Kidney (tissue), 14 donors: ENCODE data around the gene L3MBTL4. TPM values are rescaled to one million over a fixed set of nuclear protein-coding genes. Genes with fewer than 3 reads are reported as not detected.

Experiments
- DNase-seq, 5 donors: peaks; one replicate each; pipeline ENCODE4 v3.0.0-alpha.2; 2013 to 2020
- FAIRE-seq: peaks from 2 replicates; lab custom pipeline; 2012; peaks lifted over from hg19 to GRCh38; lab: Jason Lieb, UNC
- H3K27ac ChIP-seq, 2 donors: one replicate each; pipeline ENCODE4 v1.7.0; 2013; ENCODE audit warnings: low read depth in 2 of 2, low read length in 2 of 2, inconsistent platforms in 1 of 2
- H3K27me3 ChIP-seq: one replicate; pipeline ENCODE4 v1.7.1; 2013; ENCODE audit warnings: low read length, inconsistent platforms; ENCODE audit not compliant: control insufficient read depth, insufficient read depth
- H3K36me3 ChIP-seq, 3 donors: one replicate each; pipeline versions ENCODE4 v1.7.0 to v1.7.1; 2013; ENCODE audit warnings: low read length in 3 of 3, control low read depth in 1 of 3, inconsistent platforms in 1 of 3; ENCODE audit not compliant: insufficient read depth in 3 of 3, control insufficient read depth in 2 of 3
- H3K4me1 ChIP-seq, 3 donors: one replicate each; pipeline versions ENCODE4 v1.7.0 to v1.7.1; 2013; ENCODE audit warnings: low read length in 3 of 3, inconsistent platforms in 1 of 3, low read depth in 1 of 3; ENCODE audit not compliant: control insufficient read depth in 2 of 3, insufficient read depth in 2 of 3
- H3K4me3 ChIP-seq, 3 donors: one replicate each; pipeline versions ENCODE4 v1.7.0 to v1.8.1; 2013; ENCODE audit warnings: low read length in 3 of 3, control low read depth in 1 of 3, inconsistent platforms in 1 of 3
- H3K9ac ChIP-seq, 3 donors: one replicate each; pipeline versions ENCODE4 v1.7.0 to v1.7.1; 2013; ENCODE audit warnings: low read length in 3 of 3, control low read depth in 1 of 3, inconsistent platforms in 1 of 3
- H3K9me3 ChIP-seq, 3 donors: one replicate each; pipeline versions ENCODE4 v1.7.0 to v1.7.1; 2013; ENCODE audit warnings: low read length in 3 of 3, control low read depth in 1 of 3, inconsistent platforms in 1 of 3; ENCODE audit not compliant: control insufficient read depth in 2 of 3, insufficient read depth in 1 of 3
- intact Hi-C: fragments of 100-400 bp; cut with DNase I; formaldehyde crosslinking; loops from one replicate; pipeline ENCODE4 v1.11.1; 2022
- polyA plus RNA-seq: library from polyadenylated mRNA; stranded (reverse); fragments of 350-450 nt; fragmentation: Illumina TruSeq; extraction: RNeasy Lipid Tissue Mini Kit (QIAGEN cat#74804); gene quantifications from one replicate; pipeline ENCODE4 v1.2.3, GENCODE V29; 2014; ENCODE audit warnings: low read depth, low replicate concordance; ENCODE audit not compliant: insufficient read depth
- total RNA-seq: library from RNA; stranded (reverse); fragmentation: NEBNext Ultra II Directional; extraction: Animal tissue kit (Norgen Biotek cat#: 25700); gene quantifications from one replicate; pipeline ENCODE4 v1.2.1, GENCODE V29; 2021
- TF ChIP-seq, protein P1 (sequence below): IDR thresholded peaks from 3 replicates; pipeline ENCODE4 v1.5.1; 2012; ENCODE audit warnings: mild to moderate bottlenecking, moderate library complexity, borderline replicate concordance; ENCODE audit not compliant: insufficient read depth; ENCODE audit errors: extremely low read depth
- donor health status: control.
- donor health status: control.
- donor health status: control.
- donor health status: control.
- donor health status: control.
- donor health status: DM: yes; HTN: yes; CAD: no.
- donor health status: Normal renal cell carcinoma (clear cell type).

Gene L3MBTL4
- total and polyA plus RNA-seq, 2 donors from 2014 or later: 3.9 to 15.2 TPM

DNA sequence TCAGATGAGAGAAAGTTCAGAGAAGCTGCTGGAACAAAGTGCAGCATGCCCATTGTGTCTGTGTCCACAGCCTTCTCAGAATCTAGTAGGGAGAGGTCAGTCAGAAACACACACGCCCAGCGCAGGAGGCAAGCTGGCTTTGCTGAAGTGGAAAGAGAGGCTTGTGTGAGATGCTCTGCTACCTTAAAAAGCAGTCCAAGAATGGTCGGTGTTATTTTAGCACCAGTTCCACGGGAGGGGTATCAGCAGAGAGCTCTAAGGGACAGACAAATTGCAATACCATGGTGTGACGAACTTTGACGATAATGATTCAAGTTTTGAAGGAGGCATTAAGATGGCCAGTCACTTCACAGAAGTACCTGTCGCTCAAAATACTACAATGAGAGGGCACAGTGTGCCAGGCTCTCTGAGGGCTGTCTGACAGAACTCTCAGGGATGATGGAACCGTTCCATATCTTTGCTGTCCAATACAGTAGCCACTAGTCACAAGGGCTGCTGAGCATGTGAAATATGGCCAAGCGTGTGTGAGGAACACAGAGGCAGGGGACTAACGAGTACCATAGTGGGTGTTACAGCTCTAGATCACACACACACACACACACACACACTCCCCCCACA is 281.9 kb downstream of the L3MBTL4 start:
- Histone ChIP-seq H3K9me3 (peaks cover 0 to 5% (median 0%) of the 10 kb centered on the region in 3 donors), H3K27ac (no peak overlapping the region), H3K36me3 (no peaks in the 10 kb centered on the region), H3K9ac (no peak overlapping the region), H3K27me3 (no peaks in the 10 kb centered on the region), H3K4me1 (no peaks in the 10 kb centered on the region), H3K4me3 (no peak overlapping the region)
- no peak for DNase-seq
- intact Hi-C loops: no loop called here
- TF ChIP-seq, protein P1, sequence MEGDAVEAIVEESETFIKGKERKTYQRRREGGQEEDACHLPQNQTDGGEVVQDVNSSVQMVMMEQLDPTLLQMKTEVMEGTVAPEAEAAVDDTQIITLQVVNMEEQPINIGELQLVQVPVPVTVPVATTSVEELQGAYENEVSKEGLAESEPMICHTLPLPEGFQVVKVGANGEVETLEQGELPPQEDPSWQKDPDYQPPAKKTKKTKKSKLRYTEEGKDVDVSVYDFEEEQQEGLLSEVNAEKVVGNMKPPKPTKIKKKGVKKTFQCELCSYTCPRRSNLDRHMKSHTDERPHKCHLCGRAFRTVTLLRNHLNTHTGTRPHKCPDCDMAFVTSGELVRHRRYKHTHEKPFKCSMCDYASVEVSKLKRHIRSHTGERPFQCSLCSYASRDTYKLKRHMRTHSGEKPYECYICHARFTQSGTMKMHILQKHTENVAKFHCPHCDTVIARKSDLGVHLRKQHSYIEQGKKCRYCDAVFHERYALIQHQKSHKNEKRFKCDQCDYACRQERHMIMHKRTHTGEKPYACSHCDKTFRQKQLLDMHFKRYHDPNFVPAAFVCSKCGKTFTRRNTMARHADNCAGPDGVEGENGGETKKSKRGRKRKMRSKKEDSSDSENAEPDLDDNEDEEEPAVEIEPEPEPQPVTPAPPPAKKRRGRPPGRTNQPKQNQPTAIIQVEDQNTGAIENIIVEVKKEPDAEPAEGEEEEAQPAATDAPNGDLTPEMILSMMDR: no peak
- no peak for FAIRE-seq

DNA sequence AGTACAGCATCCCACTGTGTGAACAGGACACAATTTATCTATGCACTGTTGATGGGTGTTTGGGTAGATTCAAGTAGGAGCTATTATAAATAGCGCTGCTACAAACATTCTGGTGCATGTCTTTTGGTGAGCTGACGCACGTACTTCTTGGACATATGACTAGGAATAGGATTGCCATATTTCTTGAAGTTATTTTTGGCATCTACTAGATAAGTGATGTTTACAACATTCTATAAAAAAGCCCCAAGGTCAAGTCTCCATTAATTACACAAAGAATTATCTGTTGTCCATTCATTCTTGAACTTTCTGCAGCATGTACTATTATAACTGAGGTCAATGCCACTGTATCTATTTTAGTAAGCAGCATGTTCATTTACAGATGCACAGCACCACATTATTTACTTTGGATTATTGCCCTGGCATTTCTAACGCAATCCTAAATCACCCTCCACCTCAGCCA is 293.9 kb downstream of the L3MBTL4 start:
- H3K36me3 ChIP-seq: no peaks in the 10 kb centered on the region
- DNase-seq: no peak
- TF ChIP-seq, protein P1: no peak
- H3K4me3 ChIP-seq: no peak overlapping the region
- FAIRE-seq: no peak
- H3K4me1 ChIP-seq: no peaks in the 10 kb centered on the region
- H3K27ac ChIP-seq: no peak overlapping the region
- H3K9me3 ChIP-seq: no peaks in the 10 kb centered on the region
- intact Hi-C loops: no loop called here
- H3K9ac ChIP-seq: no peak overlapping the region
- H3K27me3 ChIP-seq: no peaks in the 10 kb centered on the region

DNA sequence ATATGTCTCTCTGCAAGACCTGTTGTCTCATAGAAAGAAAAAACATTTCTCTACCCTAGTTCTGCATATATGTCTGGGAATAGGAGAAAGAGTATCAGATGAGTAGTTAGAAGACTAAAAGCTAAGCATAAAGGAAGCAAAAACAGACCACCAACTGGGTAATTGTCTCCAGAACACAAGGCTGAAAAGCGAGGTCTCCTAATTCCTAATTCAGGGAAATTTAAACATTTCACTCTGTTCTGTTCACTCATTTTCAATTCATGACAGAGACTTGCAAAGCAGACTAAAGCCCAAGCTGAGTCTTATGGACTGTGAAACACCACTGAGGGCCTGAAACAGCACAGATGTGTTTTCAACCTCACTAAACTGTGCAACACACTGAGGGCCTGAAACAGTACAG is 294.9 kb downstream of the L3MBTL4 start:
- Histone ChIP-seq H3K27me3 (no peaks in the 10 kb centered on the region), H3K4me1 (no peaks in the 10 kb centered on the region), H3K27ac (no peak overlapping the region), H3K9me3 (no peaks in the 10 kb centered on the region), H3K36me3 (no peaks in the 10 kb centered on the region), H3K9ac (no peak overlapping the region), H3K4me3 (no peak overlapping the region)
- intact Hi-C loops: no loop called here
- FAIRE-seq (no peak), DNase-seq (no peak)
- TF ChIP-seq, protein P1: no peak

DNA sequence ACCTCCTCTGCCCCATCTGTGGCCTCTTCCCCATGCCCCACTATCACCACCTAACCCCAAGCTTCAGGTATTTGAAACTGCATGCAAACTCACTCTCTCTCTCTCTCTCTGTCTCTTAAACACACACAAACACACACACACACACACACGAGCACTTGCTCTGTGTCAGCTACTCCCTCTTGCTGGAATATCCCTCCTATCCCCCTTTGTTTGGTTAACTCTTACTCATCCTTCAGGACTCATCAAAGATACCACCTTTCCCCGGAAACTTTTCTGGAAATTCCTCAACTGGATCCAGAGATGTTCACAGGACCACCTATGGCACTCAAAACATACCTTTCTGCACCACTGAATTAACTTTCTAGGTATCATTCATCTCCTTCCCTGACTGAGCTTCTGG is 296.6 kb downstream of the L3MBTL4 start:
- FAIRE-seq: no peak
- no peak for DNase-seq
- intact Hi-C loops: no loop called here
- TF ChIP-seq, protein P1: no peak
- Histone ChIP-seq H3K9ac (no peak overlapping the region), H3K27ac (no peak overlapping the region), H3K36me3 (no peaks in the 10 kb centered on the region), H3K4me3 (no peak overlapping the region), H3K27me3 (no peaks in the 10 kb centered on the region), H3K9me3 (no peaks in the 10 kb centered on the region), H3K4me1 (no peaks in the 10 kb centered on the region)
